Esophagus (tissue), 2 donors: Measurements from ENCODE around the gene TNXB. TPM values are rescaled to one million over a fixed set of nuclear protein-coding genes. Genes with fewer than 3 reads are reported as not detected.

ENCODE experiments used
- H3K27ac ChIP-seq, 2 donors: one replicate each; pipeline ENCODE4 v1.5.1; 2013; ENCODE audit warnings: low read depth in 2 of 2, mild to moderate bottlenecking in 2 of 2, inconsistent platforms in 1 of 2, low read length in 1 of 2, moderate library complexity in 1 of 2
- H3K27me3 ChIP-seq, 2 donors: one replicate each; pipeline ENCODE4 v1.6.1; 2013; ENCODE audit warnings: low read length in 2 of 2, control low read depth in 1 of 2, mild to moderate bottlenecking in 1 of 2; ENCODE audit not compliant: insufficient read depth in 2 of 2, control insufficient read depth in 1 of 2
- H3K36me3 ChIP-seq, 2 donors: one replicate each; pipeline ENCODE4 v1.6.1; 2013; ENCODE audit warnings: low read length in 1 of 2; ENCODE audit not compliant: control insufficient read depth in 2 of 2, insufficient read depth in 2 of 2
- H3K4me1 ChIP-seq, 2 donors: one replicate each; pipeline ENCODE4 v1.6.1; 2013; ENCODE audit warnings: low read length in 1 of 2; ENCODE audit not compliant: control insufficient read depth in 2 of 2, insufficient read depth in 2 of 2
- H3K4me3 ChIP-seq, 2 donors: one replicate each; pipeline ENCODE4 v1.5.1; 2013; ENCODE audit warnings: low read length in 2 of 2, mild to moderate bottlenecking in 2 of 2, low read depth in 1 of 2, moderate library complexity in 1 of 2
- H3K9me3 ChIP-seq, 2 donors: one replicate each; pipeline ENCODE4 v1.6.1; 2013; ENCODE audit warnings: mild to moderate bottlenecking in 2 of 2, low read depth in 1 of 2, low read length in 1 of 2, moderate library complexity in 1 of 2; ENCODE audit not compliant: control insufficient read depth in 2 of 2, insufficient read depth in 1 of 2
- WGBS, 2 donors: extraction: QIAGEN DNeasy Blood & Tissue Kit; methylation state at CpG; one replicate each; pipeline ENCODE4 v1.1.7; 2013; 5-methylcytosine and 5-hydroxymethylcytosine counted together
- polyA plus RNA-seq, 2 donors: library from polyadenylated mRNA; stranded (reverse); fragments of 200-250 nt; gene quantifications; one replicate each; pipeline ENCODE4 v1.2.3, GENCODE V29; 2013
- donor health status: healthy with polysubstance abuse.
- donor health status: Bipolar disorder and iron deficiency.

Gene TNXB
- polyA plus RNA-seq, 2 donors = 14.8 to 15.5 TPM

GRCh38 chr6:32126880-32127279, 17.7 kb upstream of the TNXB start:
- Histone ChIP-seq H3K4me1 (peaks cover 16 to 18% of the 10 kb centered on the region in 2 donors), H3K36me3 (peaks cover 5 to 11% of the 10 kb centered on the region in 2 donors), H3K4me3 (peak overlapping the region; percentile 98 to 99), H3K27me3 (no peaks in the 10 kb centered on the region), H3K27ac (no peak overlapping the region), H3K9me3 (no peaks in the 10 kb centered on the region)
- 39 to 46% methylated on average over 8 of the region's 8 CpGs for WGBS, 2 donors

GRCh38 chr6:32123681-32124080, 14.5 kb upstream of the TNXB start:
- Histone ChIP-seq H3K4me3 (no peak overlapping the region), H3K9me3 (no peaks in the 10 kb centered on the region), H3K27me3 (no peaks in the 10 kb centered on the region), H3K4me1 (peaks cover 11 to 13% of the 10 kb centered on the region in 2 donors), H3K36me3 (peaks cover 15 to 27% of the 10 kb centered on the region in 2 donors), H3K27ac (no peak overlapping the region)
- 65 to 69% methylated on average over 4 of the region's 4 CpGs for WGBS, 2 donors

DNA sequence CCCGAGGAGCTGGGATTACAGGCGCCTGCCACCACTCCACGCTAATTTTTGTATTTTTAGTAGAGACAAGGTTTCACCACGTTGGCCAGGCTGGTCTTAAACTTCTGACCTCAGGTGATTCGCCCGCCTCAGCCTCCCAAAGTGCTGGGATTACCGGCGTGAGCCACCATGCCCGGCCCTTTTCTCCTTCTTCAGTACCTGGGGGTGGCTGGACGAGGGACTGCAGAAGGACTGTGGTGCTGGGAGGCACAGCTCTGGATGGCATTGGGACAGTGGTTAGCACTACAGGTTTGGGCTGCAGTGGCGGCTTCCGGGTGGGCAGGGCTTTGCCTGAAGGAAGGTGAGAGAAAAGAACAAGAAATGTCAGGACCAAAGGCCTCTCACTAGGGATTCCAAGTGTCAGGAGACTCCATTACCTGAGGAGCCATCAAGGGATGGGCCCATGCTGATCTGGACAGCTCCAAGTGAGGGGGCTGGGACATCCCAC, 11.5 kb upstream of the TNXB start:
- Histone ChIP-seq H3K4me1 (peaks cover 0 to 2% of the 10 kb centered on the region in 2 donors), H3K27ac (no peak overlapping the region), H3K27me3 (no peaks in the 10 kb centered on the region), H3K4me3 (no peak overlapping the region), H3K9me3 (no peaks in the 10 kb centered on the region), H3K36me3 (peaks cover 16 to 54% of the 10 kb centered on the region in 2 donors)
- 91 to 97% methylated on average over 11 to 12 of the region's 12 CpGs for WGBS, 2 donors

- peak overlapping the region; percentile 52 to 70 for H3K27ac ChIP-seq
- H3K4me1 ChIP-seq = peaks cover 0 to 6% of the 10 kb centered on the region in 2 donors
- no peaks in the 10 kb centered on the region for H3K9me3 ChIP-seq
- no peaks in the 10 kb centered on the region for H3K27me3 ChIP-seq
- H3K4me3 ChIP-seq = no peak overlapping the region
- 16 to 25% methylated on average over 17 of the region's 17 CpGs for WGBS, 2 donors
- peaks cover 23 to 54% of the 10 kb centered on the region in 2 donors for H3K36me3 ChIP-seq
Observed at GRCh38 chr6:32118782-32119628, 9.9 kb upstream of the TNXB start.

GRCh38 chr6:32117461-32117860, 8.3 kb upstream of the TNXB start:
- H3K9me3 ChIP-seq = no peaks in the 10 kb centered on the region
- H3K4me3 ChIP-seq = no peak overlapping the region
- H3K36me3 ChIP-seq = peaks cover 21 to 57% of the 10 kb centered on the region in 2 donors
- no peaks in the 10 kb centered on the region for H3K27me3 ChIP-seq
- H3K4me1 ChIP-seq = peaks cover 5 to 6% of the 10 kb centered on the region in 2 donors
- WGBS, 2 donors = 88 to 90% methylated on average over 9 of the region's 9 CpGs
- no peak overlapping the region for H3K27ac ChIP-seq

DNA sequence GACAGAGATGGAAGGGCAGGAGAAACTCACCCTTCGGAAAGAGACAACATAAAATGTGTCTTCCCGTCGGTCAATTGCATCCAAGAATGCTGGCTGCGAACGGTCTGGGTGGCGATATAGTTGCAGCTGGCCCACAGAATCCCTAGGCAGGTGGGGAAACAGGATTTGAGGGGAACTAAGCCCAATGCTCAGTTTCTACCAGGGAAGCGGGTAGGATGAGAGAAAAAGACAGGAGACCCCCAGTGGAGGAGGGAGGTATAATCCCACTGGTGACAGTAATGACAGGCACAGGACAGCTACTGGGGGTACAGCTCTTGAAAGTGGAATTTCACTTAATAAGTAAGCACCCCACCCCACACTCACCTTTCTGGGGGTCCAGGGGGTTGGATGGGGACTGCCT, 7.5 kb upstream of the TNXB start:
- no peaks in the 10 kb centered on the region for H3K27me3 ChIP-seq
- peaks cover 21 to 51% of the 10 kb centered on the region in 2 donors for H3K36me3 ChIP-seq
- H3K4me1 ChIP-seq = peaks cover 5 to 6% of the 10 kb centered on the region in 2 donors
- WGBS, 2 donors = 88 to 91% methylated on average over 7 of the region's 7 CpGs
- no peak overlapping the region for H3K4me3 ChIP-seq
- no peaks in the 10 kb centered on the region for H3K9me3 ChIP-seq
- H3K27ac ChIP-seq = no peak overlapping the region

GRCh38 chr6:32115623-32116022, 6.5 kb upstream of the TNXB start:
- peak overlapping the region; percentile 5 to 6 for H3K27ac ChIP-seq
- 85 to 94% methylated on average over 6 of the region's 6 CpGs for WGBS, 2 donors

GRCh38 chr6:32114796-32115195, 5.7 kb upstream of the TNXB start:
- no peaks in the 10 kb centered on the region for H3K27me3 ChIP-seq
- H3K9me3 ChIP-seq = no peaks in the 10 kb centered on the region
- H3K4me1 ChIP-seq = peaks cover 6 to 11% of the 10 kb centered on the region in 2 donors
- 63 to 67% methylated on average over 8 of the region's 8 CpGs for WGBS, 2 donors
- H3K36me3 ChIP-seq = peaks cover 14 to 40% of the 10 kb centered on the region in 2 donors
- H3K27ac ChIP-seq = peak overlapping the region; percentile 50 to 56
- H3K4me3 ChIP-seq = no peak overlapping the region

More at GRCh38 chr6:32115623-32116022, 6.5 kb upstream of the TNXB start:
- H3K27me3 ChIP-seq = no peaks in the 10 kb centered on the region
- H3K4me3 ChIP-seq = no peak overlapping the region
- H3K4me1 ChIP-seq = peaks cover 6 to 7% of the 10 kb centered on the region in 2 donors
- H3K36me3 ChIP-seq = peaks cover 17 to 45% of the 10 kb centered on the region in 2 donors
- no peaks in the 10 kb centered on the region for H3K9me3 ChIP-seq

- no peaks in the 10 kb centered on the region for H3K27me3 ChIP-seq
- peaks cover 6 to 16% of the 10 kb centered on the region in 2 donors for H3K4me1 ChIP-seq
- H3K4me3 ChIP-seq = no peak overlapping the region
- no peaks in the 10 kb centered on the region for H3K9me3 ChIP-seq
- 65 to 72% methylated on average over 9 of the region's 9 CpGs for WGBS, 2 donors
- peaks cover 11 to 38% of the 10 kb centered on the region in 2 donors for H3K36me3 ChIP-seq
- H3K27ac ChIP-seq = peak overlapping the region; percentile 44 to 64
Observed at GRCh38 chr6:32113386-32114352, 4.5 kb upstream of the TNXB start.
